ENCODE results near the gene TEAD1.

GRCh38 chr11:12876988-12877387 lies 202.8 kb downstream of the TEAD1 start:
- TF ChIP-seq, protein P1, sequence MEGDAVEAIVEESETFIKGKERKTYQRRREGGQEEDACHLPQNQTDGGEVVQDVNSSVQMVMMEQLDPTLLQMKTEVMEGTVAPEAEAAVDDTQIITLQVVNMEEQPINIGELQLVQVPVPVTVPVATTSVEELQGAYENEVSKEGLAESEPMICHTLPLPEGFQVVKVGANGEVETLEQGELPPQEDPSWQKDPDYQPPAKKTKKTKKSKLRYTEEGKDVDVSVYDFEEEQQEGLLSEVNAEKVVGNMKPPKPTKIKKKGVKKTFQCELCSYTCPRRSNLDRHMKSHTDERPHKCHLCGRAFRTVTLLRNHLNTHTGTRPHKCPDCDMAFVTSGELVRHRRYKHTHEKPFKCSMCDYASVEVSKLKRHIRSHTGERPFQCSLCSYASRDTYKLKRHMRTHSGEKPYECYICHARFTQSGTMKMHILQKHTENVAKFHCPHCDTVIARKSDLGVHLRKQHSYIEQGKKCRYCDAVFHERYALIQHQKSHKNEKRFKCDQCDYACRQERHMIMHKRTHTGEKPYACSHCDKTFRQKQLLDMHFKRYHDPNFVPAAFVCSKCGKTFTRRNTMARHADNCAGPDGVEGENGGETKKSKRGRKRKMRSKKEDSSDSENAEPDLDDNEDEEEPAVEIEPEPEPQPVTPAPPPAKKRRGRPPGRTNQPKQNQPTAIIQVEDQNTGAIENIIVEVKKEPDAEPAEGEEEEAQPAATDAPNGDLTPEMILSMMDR (IDR thresholded peaks at IDR 0.05) = no peak
- no peak for TF ChIP-seq SIN3A (IDR thresholded peaks at IDR 0.05; ENCODE audit: borderline replicate concordance, insufficient read depth, low read depth, low read length)
- TF ChIP-seq POLR2AphosphoS5 (IDR thresholded peaks at IDR 0.05; ENCODE audit: low read depth, low read length) = no peak
- TF ChIP-seq TCF7L2 (IDR thresholded peaks at IDR 0.05; ENCODE audit: low read depth, low read length) = no peak
